GM23338 (cell line): ENCODE results near the gene HMGXB3. TPM values are rescaled to one million over a fixed set of nuclear protein-coding genes. Genes with fewer than 3 reads are reported as not detected.

ENCODE experiments used
- ATAC-seq: fragments of 200-7000 bp; cut with Tn5 transposase; 3 replicates; pipeline ENCODE4 v1.9.1; 2020
- DNase-seq: peaks from one replicate; pipeline ENCODE4 v3.0.0-alpha.2; 2015; ENCODE audit warnings: low spot score
- H2AFZ ChIP-seq: fragments of 200-600 bp; sonication (generic); 2 replicates; pipeline ENCODE4 v1.8.0; 2016; ENCODE audit warnings: antibody characterized with exemption, mild to moderate bottlenecking, moderate library complexity
- H3F3A ChIP-seq: fragments of 200-600 bp; sonication (generic); replicated peaks from 2 replicates; pipeline ENCODE4 v1.8.0; 2017; ENCODE audit warnings: antibody characterized with exemption, mixed run types, low read depth
- H3K27ac ChIP-seq: fragments of 200-600 bp; sonication (generic); 2 replicates; pipeline ENCODE4 v1.6.1; 2016; ENCODE audit warnings: low read depth
- H3K27me3 ChIP-seq: fragments of 200-600 bp; sonication (generic); 2 replicates; pipeline ENCODE4 v1.8.0; 2016; ENCODE audit warnings: mild to moderate bottlenecking, mixed run types, moderate library complexity; ENCODE audit not compliant: insufficient read depth
- H3K36me3 ChIP-seq: fragments of 200-600 bp; sonication (generic); 2 replicates; pipeline ENCODE4 v1.8.0; 2016; ENCODE audit warnings: mild to moderate bottlenecking; ENCODE audit not compliant: insufficient read depth
- H3K4me1 ChIP-seq: fragments of 200-600 bp; sonication (generic); 2 replicates; pipeline ENCODE4 v1.8.0; 2016; ENCODE audit warnings: mild to moderate bottlenecking, moderate library complexity; ENCODE audit not compliant: insufficient read depth
- H3K4me2 ChIP-seq: fragments of 200-600 bp; sonication (generic); 2 replicates; pipeline ENCODE4 v1.7.1; 2017; ENCODE audit warnings: mixed run types
- H3K4me3 ChIP-seq: fragments of 200-600 bp; sonication (generic); 2 replicates; pipeline ENCODE4 v1.6.1; 2016; ENCODE audit warnings: mixed run types
- H3K79me2 ChIP-seq: fragments of 200-600 bp; sonication (generic); replicated peaks from 2 replicates; pipeline ENCODE4 v1.8.0; 2017; ENCODE audit warnings: mild to moderate bottlenecking; ENCODE audit not compliant: insufficient read depth
- H3K9me2 ChIP-seq: fragments of 200-600 bp; sonication (generic); 2 replicates; pipeline ENCODE4 v1.8.0; 2017; ENCODE audit not compliant: insufficient read depth
- H4K20me1 ChIP-seq: fragments of 200-600 bp; sonication (generic); replicated peaks from 2 replicates; pipeline ENCODE4 v1.8.0; 2017; ENCODE audit warnings: mild to moderate bottlenecking; ENCODE audit not compliant: insufficient read depth
- H3K27ac Mint-ChIP-seq: 2 replicates; pipeline ENCODE4 v1.8.0; 2020; ENCODE audit warnings: inconsistent platforms, mild to moderate bottlenecking, moderate library complexity, mixed read lengths
- H3K27me3 Mint-ChIP-seq: 3 replicates; pipeline ENCODE4 v1.8.0; 2022; ENCODE audit warnings: low read depth, mild to moderate bottlenecking, moderate library complexity, mixed read lengths, inconsistent platforms; ENCODE audit not compliant: insufficient read depth, poor library complexity
- H3K36me3 Mint-ChIP-seq: 3 replicates; pipeline ENCODE4 v1.8.0; 2021; ENCODE audit warnings: low read depth, mild to moderate bottlenecking, inconsistent platforms, moderate library complexity, mixed read lengths
- H3K4me1 Mint-ChIP-seq: 3 replicates; pipeline ENCODE4 v1.8.0; 2020; ENCODE audit warnings: mild to moderate bottlenecking, inconsistent platforms, mixed read lengths
- H3K4me3 Mint-ChIP-seq: 3 replicates; pipeline ENCODE4 v1.8.0; 2021; ENCODE audit warnings: moderate library complexity, mild to moderate bottlenecking, inconsistent platforms, mixed read lengths
- H3K9me3 Mint-ChIP-seq: 3 replicates; pipeline ENCODE4 v1.8.0; 2020; ENCODE audit warnings: moderate library complexity, mild to moderate bottlenecking, inconsistent platforms, mixed read lengths
- ETS1 ChIP-seq: IDR thresholded peaks from 2 replicates; pipeline ENCODE4 v1.6.1; 2016; ENCODE audit warnings: antibody characterized with exemption
- JUNB ChIP-seq: IDR thresholded peaks from one replicate; pipeline ENCODE4 v1.6.1; 2016; ENCODE audit warnings: antibody characterized with exemption; ENCODE audit not compliant: unreplicated experiment
- REST ChIP-seq: IDR thresholded peaks from one replicate; pipeline ENCODE4 v1.6.1; 2018; ENCODE audit warnings: antibody characterized with exemption; ENCODE audit not compliant: unreplicated experiment
- STAT1 ChIP-seq: IDR thresholded peaks from one replicate; pipeline ENCODE4 v1.6.1; 2016; ENCODE audit warnings: antibody characterized with exemption; ENCODE audit not compliant: unreplicated experiment
- ZNF114 ChIP-seq: fragments of 250-450 bp; sonication (Bioruptor Pico); IDR thresholded peaks from 2 replicates; pipeline ENCODE4 v1.5.0; 2020; ENCODE audit warnings: mild to moderate bottlenecking, moderate library complexity
- polyA plus RNA-seq: library from polyadenylated mRNA; unstranded; fragments of >200 nt; fragmentation: Nextera tagmentation; extraction: Ambion mirVana; gene quantifications from 2 replicates; pipeline ENCODE4 v1.2.1, GENCODE V29; 2016
- total RNA-seq: library from RNA; depleted of rRNA; stranded (reverse); fragments of >200 nt; shearing (Covaris generic); gene quantifications from 2 replicates; pipeline ENCODE4 v1.2.3, GENCODE V29; 2014

Gene HMGXB3
- total and polyA plus RNA-seq, 2 experiments from 2014 or later, result 9.4 to 37.9 TPM

- Mint-ChIP-seq H3K36me3 (no peaks in the 10 kb centered on the region), H3K9me3 (no peaks in the 10 kb centered on the region), H3K4me1 (no peaks in the 10 kb centered on the region), H3K27ac (no peak overlapping the region), H3K4me3 (no peak overlapping the region), H3K27me3 (peaks cover 4% of the 10 kb centered on the region)
- ATAC-seq (peak; percentile 51; the same call in 1 of the 3 replicates), DNase-seq (no peak)
- Histone ChIP-seq H3K4me2 (no peak overlapping the region), H4K20me1 (no peaks in the 10 kb centered on the region), H3F3A (no peaks in the 10 kb centered on the region), H3K36me3 (no peaks in the 10 kb centered on the region), H3K27ac (no peak overlapping the region), H3K4me1 (no peaks in the 10 kb centered on the region), H3K4me3 (no peak overlapping the region), H3K79me2 (no peaks in the 10 kb centered on the region), H3K27me3 (no peaks in the 10 kb centered on the region), H2AFZ (no peak overlapping the region), H3K9me2 (peaks cover 4% of the 10 kb centered on the region; the same call in 1 of the 2 replicates)
- no peak for TF ChIP-seq ZNF114
- no peak for TF ChIP-seq JUNB
Observed at GRCh38 chr5:150075806-150076205, 75.3 kb downstream of the HMGXB3 start.

GRCh38 chr5:150077060-150077459 is 76.5 kb downstream of the HMGXB3 start:
- H3K27me3 ChIP-seq, result no peaks in the 10 kb centered on the region
- no peak overlapping the region for H3K27ac ChIP-seq
- no peaks in the 10 kb centered on the region for H4K20me1 ChIP-seq
- no peaks in the 10 kb centered on the region for H3K36me3 ChIP-seq
- no peak overlapping the region for H2AFZ ChIP-seq
- H3K4me1 ChIP-seq, result peaks cover 4% of the 10 kb centered on the region
- no peak overlapping the region for H3K27ac Mint-ChIP-seq
- ATAC-seq, result no peak
- no peak for TF ChIP-seq REST
- TF ChIP-seq ETS1, result no peak
- TF ChIP-seq JUNB, result no peak
- no peak for TF ChIP-seq STAT1
- no peaks in the 10 kb centered on the region for H3F3A ChIP-seq
- no peaks in the 10 kb centered on the region for H3K36me3 Mint-ChIP-seq
- DNase-seq, result no peak
- no peak overlapping the region for H3K4me3 Mint-ChIP-seq
- peaks cover 4% of the 10 kb centered on the region; the same call in 1 of the 2 replicates for H3K9me2 ChIP-seq
- H3K4me1 Mint-ChIP-seq, result peaks cover 2% of the 10 kb centered on the region; the same call in 2 of the 3 replicates
- H3K79me2 ChIP-seq, result no peaks in the 10 kb centered on the region
- H3K27me3 Mint-ChIP-seq, result peaks cover 4% of the 10 kb centered on the region
- no peak overlapping the region for H3K4me2 ChIP-seq
- H3K4me3 ChIP-seq, result no peak overlapping the region
- H3K9me3 Mint-ChIP-seq, result no peaks in the 10 kb centered on the region
